ENCODE results near the gene NLRP6.

NLRP6 gene

DNA sequence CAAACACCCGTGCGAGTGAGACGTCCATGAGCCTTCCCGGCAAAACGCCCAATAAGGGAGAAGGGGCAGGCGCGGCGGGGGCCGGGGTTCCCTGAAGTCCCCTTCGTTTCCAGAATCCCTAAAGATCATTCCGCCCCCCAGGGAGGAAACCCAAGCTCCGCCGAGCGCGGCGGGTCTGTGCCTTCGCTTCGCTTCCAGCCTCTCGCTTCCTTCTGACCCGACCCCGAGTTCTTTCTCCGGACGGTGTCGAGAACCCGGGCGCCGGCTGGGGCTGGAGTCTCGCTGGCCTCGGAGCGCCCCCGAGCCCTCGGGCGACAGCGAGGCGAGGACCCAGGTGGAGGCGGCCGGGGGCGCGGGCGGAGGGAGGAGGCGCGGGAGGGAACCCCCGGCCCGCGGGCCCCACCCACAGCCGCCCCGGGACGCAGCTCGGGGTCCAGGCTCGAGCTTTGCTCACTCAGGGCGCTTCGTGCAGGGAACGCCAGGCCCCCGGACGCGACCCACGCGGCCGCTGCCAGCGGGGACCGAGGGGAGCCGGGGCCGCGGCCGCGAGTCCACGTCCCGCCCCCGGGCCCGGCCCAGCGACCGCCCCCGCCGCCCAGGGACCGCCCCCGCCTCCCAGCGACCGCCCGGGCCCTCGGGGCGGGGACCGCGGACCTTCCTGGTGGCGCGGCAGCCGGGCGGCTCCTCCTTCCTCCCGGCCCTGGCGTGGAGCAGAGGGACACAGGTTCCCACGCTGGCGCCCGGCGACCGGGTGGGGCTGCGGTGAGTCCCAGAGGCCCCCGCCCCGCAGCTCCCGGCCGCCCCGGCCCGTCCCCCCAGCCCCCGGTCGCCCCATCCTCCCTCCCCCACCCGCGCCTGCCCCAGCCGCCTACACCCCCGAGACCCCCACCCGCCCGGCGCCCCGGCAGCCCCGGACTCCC lies 10.5 kb downstream of the NLRP6 start, which contains the start of gene PGGHG:
TSS of gene PGGHG (plus strand) at position 649 of the 920 bp plus-strand sequence. CDS start 691 bp downstream, outside the sequence.
- peak within 1 kb of the TSS; percentile 84 for H2AFZ ChIP-seq (ENCODE audit: low read depth, low read length)
- H3K27me3 ChIP-seq (ENCODE audit: insufficient read depth, low read length), result no peaks in the 10 kb centered on the region
- peaks cover 10% of the 10 kb centered on the region for H3K4me1 ChIP-seq (ENCODE audit: insufficient read depth, low read length)
- no peaks in the 10 kb centered on the region for H3K36me3 ChIP-seq (ENCODE audit: insufficient read depth, low read length)
- H3K9me3 ChIP-seq (ENCODE audit: low read length), result no peaks in the 10 kb centered on the region
- peak within 1 kb of the TSS; percentile 51 for H3K4me3 ChIP-seq (ENCODE audit: low read length)

DNA sequence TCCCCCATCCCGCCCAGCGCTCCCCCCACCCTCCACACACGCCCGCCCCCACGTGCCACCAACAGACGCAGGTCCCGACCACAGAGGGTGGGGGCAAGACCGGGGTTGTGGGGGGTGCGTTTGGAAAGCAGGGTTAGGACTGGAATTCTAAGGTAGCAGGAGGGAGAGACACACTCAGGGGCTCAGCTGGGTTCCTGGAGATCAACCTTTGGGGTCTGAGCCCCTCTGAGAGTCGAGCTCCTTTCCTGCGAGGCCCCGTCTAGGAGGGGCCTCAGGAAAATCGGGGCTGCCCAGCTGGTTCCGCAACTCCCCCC lies 11.1 kb downstream of the NLRP6 start:
- Histone ChIP-seq H3K27me3 (ENCODE audit: insufficient read depth, low read length) (no peaks in the 10 kb centered on the region), H3K4me1 (ENCODE audit: insufficient read depth, low read length) (peaks cover 10% of the 10 kb centered on the region), H2AFZ (ENCODE audit: low read depth, low read length) (no peak overlapping the region), H3K4me3 (ENCODE audit: low read length) (peak overlapping the region; percentile 27), H3K9me3 (ENCODE audit: low read length) (no peaks in the 10 kb centered on the region), H3K36me3 (ENCODE audit: insufficient read depth, low read length) (peaks cover 3% of the 10 kb centered on the region)

DNA sequence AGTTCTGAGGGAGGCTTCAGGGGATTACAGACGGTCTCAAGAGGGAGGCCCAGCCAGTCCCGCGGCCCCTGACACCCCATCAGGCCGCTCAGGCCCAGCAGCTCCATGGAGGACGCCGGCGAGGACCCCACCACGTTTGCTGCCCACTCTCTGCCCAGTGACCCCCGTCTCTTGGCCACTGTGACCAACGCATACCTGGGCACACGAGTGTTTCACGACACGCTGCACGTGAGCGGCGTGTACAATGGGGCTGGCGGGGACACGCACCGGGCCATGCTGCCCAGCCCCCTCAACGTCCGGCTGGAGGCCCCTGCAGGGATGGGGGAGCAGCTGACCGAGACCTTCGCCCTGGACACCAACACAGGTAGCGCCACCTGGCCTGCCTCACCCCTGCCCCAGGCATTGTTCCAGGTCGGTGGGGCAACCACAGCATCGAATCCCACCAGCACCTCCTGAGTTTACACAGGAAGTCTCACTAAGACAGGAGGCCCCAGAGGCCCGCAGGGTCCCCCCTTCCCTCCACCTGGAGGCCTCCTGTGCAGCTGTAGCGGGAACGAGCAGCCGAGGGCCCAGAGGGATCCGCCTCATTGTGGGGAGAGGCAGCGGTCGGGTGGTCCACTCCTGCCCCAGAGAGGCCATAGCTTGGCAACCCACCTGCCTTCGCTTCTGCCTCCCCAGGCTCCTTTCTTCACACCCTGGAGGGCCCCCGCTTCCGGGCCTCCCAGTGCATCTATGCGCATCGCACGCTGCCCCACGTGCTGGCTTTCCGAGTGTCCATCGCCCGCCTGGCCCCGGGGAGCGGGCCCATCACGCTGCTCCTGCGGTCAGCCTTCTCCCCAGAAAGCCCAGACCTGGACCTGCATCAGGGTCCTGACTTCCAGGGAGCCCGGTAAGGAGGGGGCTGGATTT lies 11.8 kb downstream of the NLRP6 start:
- H3K27me3 ChIP-seq (ENCODE audit: insufficient read depth, low read length), result no peaks in the 10 kb centered on the region
- H3K36me3 ChIP-seq (ENCODE audit: insufficient read depth, low read length), result peaks cover 3% of the 10 kb centered on the region
- no peaks in the 10 kb centered on the region for H3K9me3 ChIP-seq (ENCODE audit: low read length)
- peak overlapping the region; percentile 27 for H3K4me3 ChIP-seq (ENCODE audit: low read length)
- no peak overlapping the region for H2AFZ ChIP-seq (ENCODE audit: low read depth, low read length)
- H3K4me1 ChIP-seq (ENCODE audit: insufficient read depth, low read length), result peaks cover 10% of the 10 kb centered on the region

DNA sequence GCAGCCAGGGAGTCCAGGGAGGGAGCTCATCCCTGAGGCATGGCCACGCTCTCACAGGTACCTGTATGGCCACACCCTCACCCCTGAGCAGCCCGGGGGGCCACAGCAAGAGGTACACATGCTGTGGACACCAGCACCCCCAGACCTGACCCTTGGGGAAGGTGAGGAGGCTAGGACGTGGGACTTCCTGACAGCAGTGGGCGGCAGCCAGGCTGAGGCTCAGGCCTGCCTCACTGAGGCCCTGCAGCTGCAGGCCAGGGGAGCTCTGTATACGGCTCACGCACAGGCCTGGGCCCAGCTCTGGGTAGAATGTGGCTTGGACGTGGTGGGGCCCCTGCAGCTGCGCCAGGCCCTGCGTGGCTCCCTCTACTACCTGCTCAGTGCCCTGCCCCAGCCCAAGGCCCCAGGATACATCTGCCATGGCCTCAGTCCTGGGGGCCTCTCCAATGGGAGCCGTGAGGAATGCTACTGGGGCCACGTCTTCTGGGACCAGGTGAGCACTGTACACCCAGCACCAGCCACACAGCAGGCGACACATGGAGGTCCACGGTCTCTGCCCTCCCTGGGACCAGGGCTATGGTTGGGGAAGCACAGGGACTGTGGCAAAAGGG lies 12.5 kb downstream of the NLRP6 start:
- Histone ChIP-seq H3K9me3 (ENCODE audit: low read length) (no peaks in the 10 kb centered on the region), H3K27me3 (ENCODE audit: insufficient read depth, low read length) (no peaks in the 10 kb centered on the region), H3K4me1 (ENCODE audit: insufficient read depth, low read length) (peaks cover 10% of the 10 kb centered on the region), H3K36me3 (ENCODE audit: insufficient read depth, low read length) (peaks cover 3% of the 10 kb centered on the region), H3K4me3 (ENCODE audit: low read length) (no peak overlapping the region), H2AFZ (ENCODE audit: low read depth, low read length) (no peak overlapping the region)

DNA sequence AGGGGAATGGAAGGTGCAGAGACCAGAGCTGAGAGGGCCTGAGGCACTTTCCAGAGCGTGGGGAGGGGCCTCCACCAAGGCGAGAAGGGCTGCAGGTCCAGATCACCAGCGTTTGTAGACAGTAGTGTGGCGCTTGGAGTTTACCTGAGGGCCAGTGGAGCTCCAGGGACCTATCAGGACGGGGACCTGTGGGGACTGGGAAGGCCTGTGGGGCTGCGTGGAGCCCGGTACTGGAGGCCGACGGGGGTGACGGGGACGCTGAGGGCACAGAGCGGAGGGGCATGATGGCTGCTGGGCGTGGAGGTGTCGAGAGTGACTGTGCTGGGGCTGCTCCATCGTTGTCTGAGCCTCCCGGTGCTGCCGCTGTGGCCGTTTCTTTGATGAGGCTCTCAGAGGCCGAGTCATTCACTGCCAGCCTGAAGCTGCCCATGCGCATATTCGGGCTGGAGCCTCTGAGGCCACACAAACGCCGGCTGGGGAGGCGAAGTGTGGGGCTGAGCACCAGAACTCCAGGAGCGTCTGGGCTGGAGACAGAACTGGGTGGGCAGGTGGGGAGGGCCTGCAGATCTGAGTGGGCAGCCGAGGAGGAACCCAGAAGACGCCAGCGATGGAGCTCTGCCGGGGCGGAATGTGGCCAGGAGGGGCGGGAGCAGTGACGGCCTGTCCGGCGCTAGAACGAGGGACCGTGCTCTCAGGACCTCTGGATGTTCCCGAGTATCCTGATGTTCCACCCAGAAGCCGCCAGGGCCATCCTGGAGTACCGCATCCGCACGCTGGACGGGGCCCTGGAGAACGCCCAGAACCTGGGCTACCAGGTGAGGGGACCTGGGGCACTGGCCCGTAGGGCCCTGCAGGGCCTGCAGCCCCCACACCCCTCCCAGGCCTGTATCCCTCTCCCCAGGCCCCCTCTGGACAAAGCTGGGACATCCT lies 13.3 kb downstream of the NLRP6 start:
- no peaks in the 10 kb centered on the region for H3K27me3 ChIP-seq (ENCODE audit: insufficient read depth, low read length)
- no peak overlapping the region for H3K4me3 ChIP-seq (ENCODE audit: low read length)
- peaks cover 10% of the 10 kb centered on the region for H3K4me1 ChIP-seq (ENCODE audit: insufficient read depth, low read length)
- H2AFZ ChIP-seq (ENCODE audit: low read depth, low read length), result no peak overlapping the region
- no peaks in the 10 kb centered on the region for H3K9me3 ChIP-seq (ENCODE audit: low read length)
- H3K36me3 ChIP-seq (ENCODE audit: insufficient read depth, low read length), result peaks cover 3% of the 10 kb centered on the region

DNA sequence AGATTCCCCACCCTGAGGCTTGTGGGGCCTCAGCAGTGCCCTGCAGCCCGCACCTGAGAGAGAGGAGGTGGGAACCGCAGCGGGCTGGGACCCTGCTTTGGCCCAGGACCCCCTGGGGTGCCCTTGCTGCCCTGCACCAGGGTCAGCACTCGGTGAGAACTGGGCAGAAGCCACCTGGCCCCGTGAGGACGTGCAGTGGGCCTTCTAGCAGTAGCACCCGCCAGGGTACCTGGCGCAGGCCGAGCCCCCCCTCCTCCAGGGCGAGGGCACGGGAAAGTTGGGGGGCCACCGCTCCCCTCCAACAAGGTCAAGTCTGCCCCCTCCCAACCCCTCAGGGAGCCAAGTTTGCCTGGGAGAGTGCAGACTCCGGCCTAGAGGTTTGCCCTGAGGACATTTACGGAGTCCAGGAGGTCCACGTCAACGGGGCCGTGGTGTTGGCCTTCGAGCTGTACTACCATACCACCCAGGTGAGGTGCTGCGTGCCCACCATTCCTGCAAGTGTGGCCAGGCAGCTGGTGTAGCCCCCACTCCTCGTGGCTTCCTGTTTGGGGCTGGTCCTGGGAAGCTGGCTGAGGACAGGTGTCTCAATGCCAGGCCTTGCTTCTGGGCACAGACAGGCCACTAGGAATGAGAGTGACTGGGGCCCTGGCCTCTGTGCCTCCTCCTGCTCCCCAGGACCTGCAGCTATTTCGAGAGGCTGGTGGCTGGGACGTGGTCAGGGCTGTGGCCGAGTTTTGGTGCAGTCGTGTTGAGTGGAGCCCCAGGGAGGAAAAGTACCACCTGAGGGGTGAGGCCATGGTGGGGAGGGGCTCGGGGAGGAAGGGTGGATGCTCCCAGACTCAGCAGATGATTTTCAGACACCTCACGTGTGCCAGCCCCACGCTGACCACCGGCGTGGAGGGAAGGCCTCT lies 14.3 kb downstream of the NLRP6 start:
- H2AFZ ChIP-seq (ENCODE audit: low read depth, low read length), result no peak overlapping the region
- no peaks in the 10 kb centered on the region for H3K27me3 ChIP-seq (ENCODE audit: insufficient read depth, low read length)
- no peak overlapping the region for H3K4me3 ChIP-seq (ENCODE audit: low read length)
- peaks cover 10% of the 10 kb centered on the region for H3K4me1 ChIP-seq (ENCODE audit: insufficient read depth, low read length)
- H3K9me3 ChIP-seq (ENCODE audit: low read length), result no peaks in the 10 kb centered on the region
- peaks cover 3% of the 10 kb centered on the region for H3K36me3 ChIP-seq (ENCODE audit: insufficient read depth, low read length)

DNA sequence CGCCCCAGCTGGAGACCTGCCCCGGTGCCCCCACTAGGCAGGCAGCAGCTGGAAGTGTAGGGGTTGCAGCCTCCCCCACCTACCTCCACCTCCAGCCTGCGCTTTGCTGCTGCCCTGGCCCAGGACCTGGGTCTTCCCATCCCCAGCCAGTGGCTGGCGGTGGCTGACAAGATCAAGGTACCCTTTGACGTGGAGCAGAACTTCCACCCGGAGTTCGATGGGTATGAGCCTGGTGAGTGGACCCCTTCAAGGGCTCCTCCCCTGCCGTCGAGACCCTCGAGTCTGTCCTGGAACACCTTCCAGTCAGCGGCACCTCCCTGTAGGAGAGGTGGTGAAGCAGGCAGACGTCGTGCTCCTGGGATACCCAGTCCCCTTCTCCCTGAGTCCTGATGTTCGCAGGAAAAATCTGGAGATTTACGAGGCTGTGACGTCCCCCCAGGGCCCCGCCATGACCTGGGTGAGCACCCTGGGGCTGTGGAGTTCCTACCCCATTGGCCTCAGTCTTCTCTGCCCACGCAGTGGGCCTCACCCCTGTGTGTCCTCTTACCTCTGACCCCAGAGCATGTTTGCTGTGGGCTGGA lies 15.2 kb downstream of the NLRP6 start:
- Histone ChIP-seq H3K4me3 (ENCODE audit: low read length) (no peak overlapping the region), H3K27me3 (ENCODE audit: insufficient read depth, low read length) (no peaks in the 10 kb centered on the region), H2AFZ (ENCODE audit: low read depth, low read length) (no peak overlapping the region), H3K9me3 (ENCODE audit: low read length) (no peaks in the 10 kb centered on the region), H3K36me3 (ENCODE audit: insufficient read depth, low read length) (peaks cover 3% of the 10 kb centered on the region), H3K4me1 (ENCODE audit: insufficient read depth, low read length) (peaks cover 8% of the 10 kb centered on the region)

DNA sequence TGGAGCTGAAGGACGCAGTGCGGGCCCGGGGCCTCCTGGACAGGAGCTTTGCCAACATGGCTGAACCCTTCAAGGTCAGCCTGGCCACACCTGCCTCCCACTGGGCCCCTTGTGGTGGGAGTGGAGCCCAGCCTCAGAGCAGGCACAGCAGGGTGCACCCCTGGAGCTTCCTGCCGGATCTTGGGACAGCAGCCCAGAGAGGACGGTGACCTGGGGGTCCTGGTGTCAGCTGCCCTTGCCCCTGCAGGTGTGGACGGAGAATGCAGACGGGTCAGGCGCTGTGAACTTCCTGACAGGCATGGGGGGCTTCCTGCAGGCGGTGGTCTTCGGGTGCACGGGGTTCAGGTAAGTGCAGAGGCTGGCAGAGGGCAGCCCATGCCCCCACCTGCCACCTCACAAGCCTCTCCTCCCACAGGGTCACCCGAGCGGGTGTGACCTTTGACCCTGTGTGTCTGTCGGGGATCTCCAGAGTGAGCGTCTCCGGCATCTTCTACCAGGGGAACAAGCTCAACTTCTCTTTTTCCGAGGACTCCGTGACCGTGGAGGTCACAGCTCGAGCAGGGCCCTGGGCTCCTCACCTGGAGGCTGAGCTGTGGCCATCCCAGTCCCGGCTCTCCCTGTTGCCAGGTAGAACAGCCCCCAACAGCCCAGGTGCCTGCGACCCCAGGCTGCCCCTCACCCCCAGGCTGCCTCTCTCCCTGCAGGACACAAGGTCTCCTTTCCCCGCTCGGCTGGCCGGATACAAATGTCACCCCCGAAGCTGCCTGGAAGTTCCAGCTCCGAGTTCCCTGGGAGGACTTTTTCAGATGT lies 15.8 kb downstream of the NLRP6 start:
- Histone ChIP-seq H3K36me3 (ENCODE audit: insufficient read depth, low read length) (peaks cover 3% of the 10 kb centered on the region), H2AFZ (ENCODE audit: low read depth, low read length) (no peak overlapping the region), H3K27me3 (ENCODE audit: insufficient read depth, low read length) (no peaks in the 10 kb centered on the region), H3K9me3 (ENCODE audit: low read length) (no peaks in the 10 kb centered on the region), H3K4me3 (ENCODE audit: low read length) (no peak overlapping the region), H3K4me1 (ENCODE audit: insufficient read depth, low read length) (peaks cover 7% of the 10 kb centered on the region)

DNA sequence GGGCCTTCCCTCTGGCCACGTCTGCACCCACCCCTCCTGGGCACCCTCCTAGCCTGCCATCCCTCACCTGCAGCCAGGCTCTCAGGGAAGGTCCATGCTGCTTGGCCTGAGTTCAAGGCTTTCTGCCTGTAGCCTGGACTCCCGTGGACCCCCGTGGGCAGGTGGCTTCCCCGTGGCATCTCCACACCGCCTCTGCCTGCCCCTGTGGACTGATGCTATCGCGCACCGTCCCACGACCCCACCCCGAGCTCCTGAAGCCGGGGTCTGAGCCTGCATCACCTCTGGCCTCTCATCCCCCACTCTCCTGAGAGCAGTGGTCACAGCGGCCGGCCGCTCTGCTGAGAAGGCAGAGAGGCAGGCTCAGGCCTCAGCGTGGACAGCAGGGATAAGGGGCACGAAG lies 16.6 kb downstream of the NLRP6 start:
- no peak overlapping the region for H2AFZ ChIP-seq (ENCODE audit: low read depth, low read length)
- H3K36me3 ChIP-seq (ENCODE audit: insufficient read depth, low read length), result peaks cover 3% of the 10 kb centered on the region
- peaks cover 7% of the 10 kb centered on the region for H3K4me1 ChIP-seq (ENCODE audit: insufficient read depth, low read length)
- H3K9me3 ChIP-seq (ENCODE audit: low read length), result no peaks in the 10 kb centered on the region
- no peaks in the 10 kb centered on the region for H3K27me3 ChIP-seq (ENCODE audit: insufficient read depth, low read length)
- H3K4me3 ChIP-seq (ENCODE audit: low read length), result no peak overlapping the region

DNA sequence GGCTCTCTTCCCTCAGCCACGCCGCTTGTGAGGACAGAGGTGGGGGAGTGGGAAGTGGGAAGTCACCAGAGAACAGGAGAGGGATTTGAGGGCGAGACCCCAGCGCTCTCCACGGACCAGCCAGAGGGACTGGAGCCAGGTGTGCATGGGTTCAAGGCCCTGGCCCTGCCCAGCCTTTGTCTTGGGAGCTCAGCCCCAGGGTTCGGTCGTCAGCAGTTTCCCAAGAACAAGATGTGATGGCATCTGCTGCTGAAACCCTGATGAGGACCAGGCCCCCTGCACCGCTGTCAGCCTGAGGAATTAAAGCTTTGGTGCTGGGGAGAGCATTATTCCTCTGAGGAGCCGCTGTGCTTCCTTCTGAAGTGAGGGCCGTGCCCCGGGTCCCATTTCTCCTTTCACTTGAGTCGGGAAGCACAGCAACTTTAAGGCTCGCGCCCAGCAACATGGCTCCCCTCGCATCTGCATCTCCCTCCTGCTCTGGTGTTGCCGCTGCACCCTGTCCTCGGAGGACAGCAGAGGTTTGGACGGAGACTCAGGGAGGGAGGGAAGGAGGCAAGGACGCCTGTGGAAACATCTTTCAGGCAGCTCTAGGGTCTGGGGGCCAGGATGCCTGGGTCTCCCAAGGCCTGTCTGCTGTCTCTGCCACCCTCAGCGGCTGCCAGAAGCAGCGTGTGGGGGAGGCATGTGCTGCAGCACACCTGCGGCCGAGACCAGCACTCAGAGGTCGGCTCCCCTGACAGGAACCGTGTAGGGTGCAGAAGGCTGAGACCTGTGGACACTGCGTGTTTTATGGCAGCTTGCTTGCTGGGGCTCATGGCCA lies 17.4 kb downstream of the NLRP6 start:
- peaks cover 3% of the 10 kb centered on the region for H3K36me3 ChIP-seq (ENCODE audit: insufficient read depth, low read length)
- no peak overlapping the region for H2AFZ ChIP-seq (ENCODE audit: low read depth, low read length)
- H3K27me3 ChIP-seq (ENCODE audit: insufficient read depth, low read length), result no peaks in the 10 kb centered on the region
- H3K9me3 ChIP-seq (ENCODE audit: low read length), result no peaks in the 10 kb centered on the region
- H3K4me3 ChIP-seq (ENCODE audit: low read length), result no peak overlapping the region
- peaks cover 10% of the 10 kb centered on the region for H3K4me1 ChIP-seq (ENCODE audit: insufficient read depth, low read length)

All from neuron (in vitro differentiated cells).